ENCODE measurements around the gene C2orf69. TPM values are rescaled to one million over a fixed set of nuclear protein-coding genes. Genes with fewer than 3 reads are reported as not detected.

The C2orf69 gene
- total RNA-seq, 1 experiment from 2014 or later, result 15.0 TPM

GRCh38 chr2:199932312-199932855 is 21.3 kb downstream of the C2orf69 start:
- Histone ChIP-seq H3K4me3 (ENCODE audit: low read length) (no peak overlapping the region), H3K79me2 (ENCODE audit: low read length) (peaks cover 7% of the 10 kb centered on the region; the same call in 1 of the 2 replicates), H3K9me2 (replicated peaks; ENCODE audit: low read length) (no peaks in the 10 kb centered on the region), H4K20me1 (ENCODE audit: low read length) (no peaks in the 10 kb centered on the region), H3K9ac (ENCODE audit: low read length) (no peak overlapping the region), H3K4me1 (ENCODE audit: insufficient read depth, low read length) (no peaks in the 10 kb centered on the region), H3K4me2 (ENCODE audit: low read length) (no peak overlapping the region), H3F3A (ENCODE audit: low read length, unreplicated experiment) (no peaks in the 10 kb centered on the region), H3K27me3 (ENCODE audit: low read length) (no peaks in the 10 kb centered on the region), H3K27ac (ENCODE audit: low read length) (no peak overlapping the region), H3K36me3 (ENCODE audit: low read depth, low read length) (peaks cover 35% of the 10 kb centered on the region), H3K9me3 (ENCODE audit: low read length) (no peaks in the 10 kb centered on the region), H2AFZ (ENCODE audit: low read length) (no peak overlapping the region)
- ChIA-PET POLR2A (ENCODE audit: unreplicated experiment) (no interaction called here), CTCF (no interaction called here)
- no peak for DNase-seq
- ATAC-seq, result no peak
- intact Hi-C loops (cut with micrococcal nuclease), result no loop called here
- TF ChIP-seq CTCF (conservative IDR thresholded peaks at IDR 0.05; ENCODE audit: low read depth, low read length) (no peak), EZH2 (IDR thresholded peaks at IDR 0.05; ENCODE audit: low read length, unreplicated experiment) (no peak), EZH2phosphoT487 (IDR thresholded peaks at IDR 0.05; ENCODE audit: borderline replicate concordance, low read length) (no peak)
- no TSS peak for BruUV-seq (replicated peaks)

GRCh38 chr2:199933466-199933865 is 22.4 kb downstream of the C2orf69 start:
- no peak overlapping the region for H3K4me3 ChIP-seq (ENCODE audit: low read length)
- no peak overlapping the region for H3K4me2 ChIP-seq (ENCODE audit: low read length)
- H3K9me2 ChIP-seq (replicated peaks; ENCODE audit: low read length), result no peaks in the 10 kb centered on the region
- ATAC-seq, result no peak
- H3K36me3 ChIP-seq (ENCODE audit: low read depth, low read length), result peaks cover 31% of the 10 kb centered on the region
- no peak overlapping the region for H3K9ac ChIP-seq (ENCODE audit: low read length)
- ChIA-PET CTCF (no interaction called here), POLR2A (ENCODE audit: unreplicated experiment) (no interaction called here)
- intact Hi-C loops (cut with micrococcal nuclease), result no loop called here
- no peaks in the 10 kb centered on the region for H4K20me1 ChIP-seq (ENCODE audit: low read length)
- H3K27me3 ChIP-seq (ENCODE audit: low read length), result no peaks in the 10 kb centered on the region
- no peaks in the 10 kb centered on the region for H3F3A ChIP-seq (ENCODE audit: low read length, unreplicated experiment)
- no peaks in the 10 kb centered on the region for H3K4me1 ChIP-seq (ENCODE audit: insufficient read depth, low read length)
- TF ChIP-seq EZH2 (IDR thresholded peaks at IDR 0.05; ENCODE audit: low read length, unreplicated experiment) (no peak), CTCF (conservative IDR thresholded peaks at IDR 0.05; ENCODE audit: low read depth, low read length) (no peak)
- peaks cover 3% of the 10 kb centered on the region; the same call in 1 of the 2 replicates for H3K79me2 ChIP-seq (ENCODE audit: low read length)
- no peak overlapping the region for H2AFZ ChIP-seq (ENCODE audit: low read length)
- BruUV-seq (replicated peaks), result no TSS peak
- no peak for DNase-seq
- H3K9me3 ChIP-seq (ENCODE audit: low read length), result no peaks in the 10 kb centered on the region
- no peak overlapping the region for H3K27ac ChIP-seq (ENCODE audit: low read length)

- ChIA-PET POLR2A (ENCODE audit: unreplicated experiment) (no interaction called here), CTCF (no interaction called here)
- intact Hi-C loops (cut with micrococcal nuclease), result no loop called here
- Histone ChIP-seq H3K36me3 (ENCODE audit: low read depth, low read length) (peaks cover 28% of the 10 kb centered on the region), H3K79me2 (ENCODE audit: low read length) (no peaks in the 10 kb centered on the region), H3K4me3 (ENCODE audit: low read length) (no peak overlapping the region), H3K4me2 (ENCODE audit: low read length) (no peak overlapping the region), H4K20me1 (ENCODE audit: low read length) (no peaks in the 10 kb centered on the region), H3F3A (ENCODE audit: low read length, unreplicated experiment) (no peaks in the 10 kb centered on the region), H3K27me3 (ENCODE audit: low read length) (no peaks in the 10 kb centered on the region), H3K9me3 (ENCODE audit: low read length) (no peaks in the 10 kb centered on the region), H2AFZ (ENCODE audit: low read length) (no peak overlapping the region), H3K9ac (ENCODE audit: low read length) (no peak overlapping the region), H3K27ac (ENCODE audit: low read length) (no peak overlapping the region), H3K4me1 (ENCODE audit: insufficient read depth, low read length) (no peaks in the 10 kb centered on the region), H3K9me2 (replicated peaks; ENCODE audit: low read length) (no peaks in the 10 kb centered on the region)
- TF ChIP-seq EZH2phosphoT487 (IDR thresholded peaks at IDR 0.05; ENCODE audit: borderline replicate concordance, low read length), result no peak
- TF ChIP-seq CTCF (conservative IDR thresholded peaks at IDR 0.05; ENCODE audit: low read depth, low read length), result no peak
- TF ChIP-seq EZH2 (IDR thresholded peaks at IDR 0.05; ENCODE audit: low read length, unreplicated experiment), result no peak
- no peak for DNase-seq
- ATAC-seq, result no peak
- no TSS peak for BruUV-seq (replicated peaks)
Measured at GRCh38 chr2:199936554-199936953, 25.5 kb downstream of the C2orf69 start.
